Measurements from ENCODE around the gene ZNF672.
"Not testable (repeated sequence)": the region's sequence is repeated elsewhere in the genome, so short reads cannot be mapped to it uniquely, and the experiment has no call there.

Gene ZNF672

GRCh38 chr1:248825573-248825908, 12.5 kb upstream of the ZNF672 start:
- DNase-seq (ENCODE audit: low read depth), result no peak
- peak overlapping the region; percentile 79 for H3K4me3 ChIP-seq (ENCODE audit: low read length)
- TF ChIP-seq, protein P1, sequence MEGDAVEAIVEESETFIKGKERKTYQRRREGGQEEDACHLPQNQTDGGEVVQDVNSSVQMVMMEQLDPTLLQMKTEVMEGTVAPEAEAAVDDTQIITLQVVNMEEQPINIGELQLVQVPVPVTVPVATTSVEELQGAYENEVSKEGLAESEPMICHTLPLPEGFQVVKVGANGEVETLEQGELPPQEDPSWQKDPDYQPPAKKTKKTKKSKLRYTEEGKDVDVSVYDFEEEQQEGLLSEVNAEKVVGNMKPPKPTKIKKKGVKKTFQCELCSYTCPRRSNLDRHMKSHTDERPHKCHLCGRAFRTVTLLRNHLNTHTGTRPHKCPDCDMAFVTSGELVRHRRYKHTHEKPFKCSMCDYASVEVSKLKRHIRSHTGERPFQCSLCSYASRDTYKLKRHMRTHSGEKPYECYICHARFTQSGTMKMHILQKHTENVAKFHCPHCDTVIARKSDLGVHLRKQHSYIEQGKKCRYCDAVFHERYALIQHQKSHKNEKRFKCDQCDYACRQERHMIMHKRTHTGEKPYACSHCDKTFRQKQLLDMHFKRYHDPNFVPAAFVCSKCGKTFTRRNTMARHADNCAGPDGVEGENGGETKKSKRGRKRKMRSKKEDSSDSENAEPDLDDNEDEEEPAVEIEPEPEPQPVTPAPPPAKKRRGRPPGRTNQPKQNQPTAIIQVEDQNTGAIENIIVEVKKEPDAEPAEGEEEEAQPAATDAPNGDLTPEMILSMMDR (conservative IDR thresholded peaks at IDR 0.05; ENCODE audit: low read length), result no peak

GRCh38 chr1:248825909-248826760, 11.9 kb upstream of the ZNF672 start, which contains the start of gene SH3BP5L:
Gene SH3BP5L, minus strand, starts transcription at chr1:248825915. Its CDS starts 980 bp downstream, at chr1:248824935.
- H3K4me3 ChIP-seq (ENCODE audit: low read length), result peak within 1 kb of the TSS; percentile 79
- TF ChIP-seq, protein P1 (conservative IDR thresholded peaks at IDR 0.05; ENCODE audit: low read length), result peak; percentile 77
- DNase-seq (ENCODE audit: low read depth), result peak; percentile 96

- peak; percentile 47 for DNase-seq (ENCODE audit: low read depth)
- TF ChIP-seq, protein P1 (conservative IDR thresholded peaks at IDR 0.05; ENCODE audit: low read length), result no peak
- H3K4me3 ChIP-seq (ENCODE audit: low read length), result no peak overlapping the region
Observed at GRCh38 chr1:248828845-248829244, 9.2 kb upstream of the ZNF672 start.

GRCh38 chr1:248830718-248831017, 7.4 kb upstream of the ZNF672 start:
- not testable (repeated sequence) for H3K4me3 ChIP-seq (ENCODE audit: low read length); DNase-seq (ENCODE audit: low read depth)

DNA sequence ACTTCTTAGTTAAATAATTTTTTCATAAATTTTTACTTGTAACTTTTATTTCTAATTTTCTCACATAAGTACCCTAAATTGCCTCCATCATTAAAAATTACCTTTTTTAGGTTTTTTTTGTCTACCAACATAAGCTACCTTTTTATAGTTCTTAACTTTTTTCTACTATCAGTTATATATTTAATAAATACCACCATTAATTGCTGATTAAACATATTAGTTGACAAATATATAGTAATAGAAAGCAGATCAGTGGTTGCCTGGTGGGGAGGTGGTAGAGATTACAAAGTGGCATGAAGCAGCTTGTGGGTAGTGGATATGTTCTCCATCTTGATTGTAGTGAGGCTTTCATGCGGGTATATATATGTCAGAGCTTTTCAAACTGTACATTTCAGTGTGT, 6.2 kb upstream of the ZNF672 start:
- TF ChIP-seq, protein P1 (conservative IDR thresholded peaks at IDR 0.05; ENCODE audit: low read length), result no peak
- DNase-seq (ENCODE audit: low read depth), result no peak
- H3K4me3 ChIP-seq (ENCODE audit: low read length), result no peak overlapping the region

DNA sequence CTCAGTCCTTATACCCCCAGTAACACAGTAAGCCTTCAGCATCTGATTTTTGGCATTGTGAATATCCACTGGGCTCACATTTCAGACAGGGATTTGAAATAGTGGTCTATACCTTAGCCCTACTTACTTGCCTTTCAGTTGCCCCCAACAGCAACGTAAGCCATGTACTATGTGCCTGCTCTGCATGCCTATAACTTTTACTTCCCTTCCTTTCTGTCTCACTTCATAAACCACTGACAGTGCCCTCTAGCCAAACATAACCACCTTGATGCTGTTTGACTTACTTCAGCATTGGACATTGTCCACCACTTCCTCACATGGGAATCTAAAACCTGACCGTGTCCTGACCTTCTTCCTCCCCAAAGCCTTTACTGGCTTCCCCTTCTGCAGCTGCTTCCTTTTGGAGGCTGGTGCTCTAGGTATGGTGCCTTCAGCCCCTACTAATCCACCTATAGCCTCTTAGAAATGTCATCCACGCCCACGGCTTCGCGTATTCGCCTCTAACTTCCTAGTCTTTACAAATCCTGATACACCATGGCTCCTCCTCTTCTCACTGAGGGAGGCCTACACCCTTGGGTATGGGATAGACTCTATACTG, 3.6 kb upstream of the ZNF672 start:
- H3K4me3 ChIP-seq (ENCODE audit: low read length), result no peak overlapping the region
- no peak for DNase-seq (ENCODE audit: low read depth)
- TF ChIP-seq, protein P1 (conservative IDR thresholded peaks at IDR 0.05; ENCODE audit: low read length), result no peak

DNA sequence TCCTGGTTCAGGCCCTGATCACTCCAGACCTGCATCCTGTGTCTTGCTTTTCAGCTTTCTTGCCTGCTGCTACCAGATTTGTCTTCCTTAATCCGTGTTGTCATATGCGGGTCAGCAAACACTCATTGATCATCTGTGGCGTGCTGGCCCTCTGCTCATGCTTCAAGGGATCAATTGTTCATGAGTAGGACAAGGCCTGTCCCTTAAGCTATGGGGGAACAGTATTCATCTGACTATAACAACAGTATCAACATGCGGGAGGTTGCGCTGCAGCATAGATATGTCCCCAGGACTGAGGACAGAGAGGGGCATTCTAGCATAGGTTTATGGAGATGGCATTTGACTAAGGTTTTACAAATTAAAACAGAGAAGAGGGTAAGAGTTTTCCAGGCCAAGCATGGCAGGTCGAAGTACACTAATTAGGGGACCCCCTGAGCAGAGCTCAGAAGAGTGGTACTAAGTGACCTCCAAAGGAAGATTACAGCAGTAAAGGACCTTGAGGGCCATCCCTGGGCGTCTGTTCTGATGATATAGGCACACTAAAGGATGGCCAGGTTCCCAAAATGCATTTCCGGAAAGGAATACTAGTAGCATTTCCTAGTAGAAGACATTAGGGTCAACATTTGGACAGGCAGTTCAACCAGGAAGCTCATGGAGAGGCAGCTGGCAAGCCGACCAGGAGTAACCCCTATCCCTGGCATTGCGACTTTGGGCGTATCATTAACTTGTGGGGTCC, 811 bp upstream of the ZNF672 start:
- no peak for DNase-seq (ENCODE audit: low read depth)
- TF ChIP-seq, protein P1 (conservative IDR thresholded peaks at IDR 0.05; ENCODE audit: low read length), result no peak
- H3K4me3 ChIP-seq (ENCODE audit: low read length), result peak overlapping the region; percentile 73

All from AG10803 (cell line).